ENCODE data around the gene SERPIND1. TPM values are rescaled to one million over a fixed set of nuclear protein-coding genes. Genes with fewer than 3 reads are reported as not detected.

SERPIND1 gene, protein sequence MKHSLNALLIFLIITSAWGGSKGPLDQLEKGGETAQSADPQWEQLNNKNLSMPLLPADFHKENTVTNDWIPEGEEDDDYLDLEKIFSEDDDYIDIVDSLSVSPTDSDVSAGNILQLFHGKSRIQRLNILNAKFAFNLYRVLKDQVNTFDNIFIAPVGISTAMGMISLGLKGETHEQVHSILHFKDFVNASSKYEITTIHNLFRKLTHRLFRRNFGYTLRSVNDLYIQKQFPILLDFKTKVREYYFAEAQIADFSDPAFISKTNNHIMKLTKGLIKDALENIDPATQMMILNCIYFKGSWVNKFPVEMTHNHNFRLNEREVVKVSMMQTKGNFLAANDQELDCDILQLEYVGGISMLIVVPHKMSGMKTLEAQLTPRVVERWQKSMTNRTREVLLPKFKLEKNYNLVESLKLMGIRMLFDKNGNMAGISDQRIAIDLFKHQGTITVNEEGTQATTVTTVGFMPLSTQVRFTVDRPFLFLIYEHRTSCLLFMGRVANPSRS
- total RNA-seq: under 1 TPM in 1 of 3 donors, not detected in 2; 0.29 TPM

DNA sequence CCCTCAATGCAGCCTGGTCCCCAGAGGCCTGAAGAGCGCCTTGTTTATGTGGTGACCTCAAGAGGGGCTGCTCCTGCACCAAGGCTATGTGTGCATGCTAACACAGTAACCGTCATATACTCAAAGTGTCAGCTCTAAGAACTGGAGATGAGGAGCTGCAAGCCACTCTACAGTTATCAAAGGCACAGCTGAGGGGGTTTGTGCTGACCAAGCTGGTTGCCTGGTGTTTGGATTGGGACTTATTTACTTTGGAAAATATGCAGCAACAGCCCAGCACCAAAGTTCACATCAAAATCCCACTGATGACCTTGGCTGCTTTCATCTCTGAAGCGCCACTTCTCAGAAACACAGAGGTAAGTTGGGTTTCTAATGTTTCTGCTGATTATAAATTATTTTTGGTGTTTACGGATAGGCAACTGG, at the start of gene SERPIND1:
SERPIND1 (plus strand) TSS at position 321 of the 420 bp plus-strand sequence. CDS start 5,200 bp downstream, outside the sequence.
- H3K27ac ChIP-seq: no peak within 1 kb of the TSS
- H3K4me3 ChIP-seq: no peak within 1 kb of the TSS
- no peaks in the 10 kb centered on the region for H3K4me1 ChIP-seq
- no peak for DNase-seq (ENCODE audit: low spot score in 2 of 2)
- intact Hi-C loops (cut with DNase I; ENCODE audit: low total_unique reads): no loop called here
- no peaks in the 10 kb centered on the region for H3K27me3 ChIP-seq
- no peaks in the 10 kb centered on the region for H3K36me3 ChIP-seq
- TF ChIP-seq POLR2A (IDR thresholded peaks at IDR 0.05) (no peak), POLR2AphosphoS5 (IDR thresholded peaks at IDR 0.05) (no peak)
- TF ChIP-seq, protein P1, sequence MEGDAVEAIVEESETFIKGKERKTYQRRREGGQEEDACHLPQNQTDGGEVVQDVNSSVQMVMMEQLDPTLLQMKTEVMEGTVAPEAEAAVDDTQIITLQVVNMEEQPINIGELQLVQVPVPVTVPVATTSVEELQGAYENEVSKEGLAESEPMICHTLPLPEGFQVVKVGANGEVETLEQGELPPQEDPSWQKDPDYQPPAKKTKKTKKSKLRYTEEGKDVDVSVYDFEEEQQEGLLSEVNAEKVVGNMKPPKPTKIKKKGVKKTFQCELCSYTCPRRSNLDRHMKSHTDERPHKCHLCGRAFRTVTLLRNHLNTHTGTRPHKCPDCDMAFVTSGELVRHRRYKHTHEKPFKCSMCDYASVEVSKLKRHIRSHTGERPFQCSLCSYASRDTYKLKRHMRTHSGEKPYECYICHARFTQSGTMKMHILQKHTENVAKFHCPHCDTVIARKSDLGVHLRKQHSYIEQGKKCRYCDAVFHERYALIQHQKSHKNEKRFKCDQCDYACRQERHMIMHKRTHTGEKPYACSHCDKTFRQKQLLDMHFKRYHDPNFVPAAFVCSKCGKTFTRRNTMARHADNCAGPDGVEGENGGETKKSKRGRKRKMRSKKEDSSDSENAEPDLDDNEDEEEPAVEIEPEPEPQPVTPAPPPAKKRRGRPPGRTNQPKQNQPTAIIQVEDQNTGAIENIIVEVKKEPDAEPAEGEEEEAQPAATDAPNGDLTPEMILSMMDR (IDR thresholded peaks at IDR 0.05): no peak
- no peaks in the 10 kb centered on the region for H3K9me3 ChIP-seq

DNA sequence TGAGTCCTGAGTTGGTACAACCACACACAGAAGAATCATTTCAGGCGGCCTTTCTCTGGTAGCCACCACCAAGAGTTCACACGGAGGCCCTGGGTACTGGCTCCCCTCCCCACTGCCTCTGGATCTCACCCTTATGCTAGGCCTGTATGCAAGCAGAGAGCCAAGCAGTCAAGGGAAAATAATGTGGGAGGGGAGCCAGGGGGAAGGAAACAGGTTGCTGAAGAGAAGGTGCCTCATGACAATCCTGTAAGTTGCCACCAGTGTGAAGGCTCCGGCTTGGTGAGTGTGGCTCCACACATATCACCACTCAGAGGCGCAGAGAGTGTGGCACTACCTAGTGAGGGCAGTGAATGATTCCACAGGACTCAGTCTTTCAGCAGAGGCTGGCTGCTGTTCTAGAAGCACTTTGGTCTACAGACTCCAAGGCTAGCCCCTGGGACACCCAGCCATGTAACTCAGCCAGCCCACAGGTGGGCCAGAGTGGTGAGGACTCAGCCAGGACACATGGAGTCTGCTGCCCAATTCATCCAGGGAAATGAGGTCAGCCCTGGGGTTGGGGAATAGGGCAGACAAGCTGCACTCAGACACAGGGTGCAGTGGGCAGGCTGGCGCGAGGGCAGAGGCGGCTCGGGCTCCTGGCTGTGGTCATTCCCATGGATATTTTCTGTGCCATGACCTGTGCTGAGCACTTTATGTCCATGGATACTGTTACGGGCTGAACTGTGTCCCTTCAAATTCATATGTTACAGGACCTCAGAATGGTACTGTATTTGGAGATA, 49.0 kb upstream of the SERPIND1 start:
- Histone ChIP-seq H3K27me3 (no peaks in the 10 kb centered on the region), H3K9me3 (no peaks in the 10 kb centered on the region), H3K27ac (no peak overlapping the region), H3K4me3 (no peak overlapping the region), H3K36me3 (peaks cover 13% of the 10 kb centered on the region), H3K4me1 (no peaks in the 10 kb centered on the region)
- intact Hi-C loops (cut with DNase I; ENCODE audit: low total_unique reads): no loop called here
- TF ChIP-seq POLR2AphosphoS5 (IDR thresholded peaks at IDR 0.05) (no peak), POLR2A (IDR thresholded peaks at IDR 0.05) (no peak)
- no peak for DNase-seq (ENCODE audit: low spot score in 2 of 2)

DNA sequence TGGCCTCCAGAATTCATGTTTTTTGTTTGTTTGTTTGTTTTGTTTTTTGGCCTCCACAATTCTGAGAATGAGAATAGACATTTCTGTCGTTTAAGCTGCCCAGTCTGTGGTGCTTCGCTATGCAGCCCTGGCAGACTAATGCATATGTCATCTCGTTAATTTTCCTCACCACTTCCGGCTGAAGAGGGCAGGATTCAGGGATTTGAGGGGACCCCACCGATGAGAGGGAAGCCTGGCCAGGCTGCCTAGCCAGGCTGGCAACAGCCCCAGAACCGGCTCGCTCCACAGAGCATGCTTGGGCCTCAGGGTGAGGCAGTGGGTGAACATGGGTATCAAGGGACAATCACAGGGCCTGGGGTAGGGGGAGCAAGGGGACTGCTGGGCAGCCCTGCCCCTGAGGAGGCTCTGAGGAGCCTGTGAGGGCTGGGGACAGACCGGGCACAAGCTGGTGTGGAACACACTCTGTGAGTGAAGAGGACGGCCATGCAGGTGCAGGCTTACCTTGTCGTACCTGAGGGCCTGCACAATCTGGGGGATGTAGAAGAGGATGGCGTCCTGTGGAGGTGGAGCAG, 47.8 kb upstream of the SERPIND1 start:
- TF ChIP-seq POLR2AphosphoS5 (IDR thresholded peaks at IDR 0.05) (no peak), POLR2A (IDR thresholded peaks at IDR 0.05) (no peak)
- TF ChIP-seq, protein P1 (IDR thresholded peaks at IDR 0.05): no peak
- intact Hi-C loops (cut with DNase I; ENCODE audit: low total_unique reads): no loop called here
- no peak for DNase-seq (ENCODE audit: low spot score in 2 of 2)
- no peaks in the 10 kb centered on the region for H3K27me3 ChIP-seq
- no peaks in the 10 kb centered on the region for H3K4me1 ChIP-seq
- H3K27ac ChIP-seq: no peak overlapping the region
- no peaks in the 10 kb centered on the region for H3K9me3 ChIP-seq
- no peak overlapping the region for H3K4me3 ChIP-seq
- H3K36me3 ChIP-seq: peaks cover 13% of the 10 kb centered on the region

DNA sequence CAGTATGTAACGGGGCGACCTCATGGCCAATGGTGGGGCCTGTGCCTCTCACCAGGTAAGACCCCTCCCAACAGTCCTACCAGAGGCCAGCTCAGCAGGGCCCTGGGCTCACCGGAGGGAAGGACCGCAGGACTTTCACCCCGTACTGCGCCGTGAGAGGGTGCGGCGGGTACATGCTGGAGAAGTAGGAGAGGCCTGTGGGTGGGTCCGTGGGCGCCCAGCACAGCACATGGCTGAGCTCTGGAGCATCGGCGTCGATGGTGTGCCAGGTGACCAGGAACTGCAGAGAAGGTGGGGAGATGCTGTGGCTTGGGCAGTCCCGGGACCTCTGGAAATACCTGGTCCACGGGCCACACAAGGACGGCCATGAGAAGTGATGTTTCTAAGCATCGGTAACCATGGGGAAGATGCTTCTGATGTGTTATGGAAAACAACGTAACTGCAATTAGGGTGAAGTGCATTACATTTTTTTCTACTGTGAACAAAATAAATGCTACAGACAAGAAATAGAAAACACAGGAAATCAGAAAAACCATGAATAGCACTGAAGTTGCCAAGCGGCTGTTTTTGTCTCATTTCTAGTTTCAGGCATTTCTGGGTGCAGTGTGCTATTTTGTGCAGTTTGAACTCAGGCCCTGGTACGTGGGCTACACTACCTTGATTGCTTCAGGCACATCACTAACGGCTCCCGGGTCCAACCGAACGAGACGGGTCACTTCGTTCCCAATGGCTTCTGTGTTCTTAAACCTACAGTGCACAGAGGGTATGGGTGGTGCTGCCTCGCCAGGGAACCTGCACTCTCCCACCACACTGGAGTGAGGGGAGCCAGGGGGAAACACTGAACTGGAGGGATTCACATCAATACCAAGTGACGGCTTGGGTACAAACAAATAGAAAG, 46.5 kb upstream of the SERPIND1 start:
- intact Hi-C loops (cut with DNase I; ENCODE audit: low total_unique reads): no loop called here
- Histone ChIP-seq H3K9me3 (no peaks in the 10 kb centered on the region), H3K27ac (no peak overlapping the region), H3K4me1 (no peaks in the 10 kb centered on the region), H3K4me3 (no peak overlapping the region), H3K36me3 (peaks cover 13% of the 10 kb centered on the region), H3K27me3 (no peaks in the 10 kb centered on the region)
- TF ChIP-seq POLR2AphosphoS5 (IDR thresholded peaks at IDR 0.05): no peak
- TF ChIP-seq, protein P1 (IDR thresholded peaks at IDR 0.05): no peak
- TF ChIP-seq POLR2A (IDR thresholded peaks at IDR 0.05): no peak
- DNase-seq (ENCODE audit: low spot score in 2 of 2): no peak

Measured in breast epithelium (tissue), 4 donors.